ENCODE measurements around the gene ZNF786. TPM values are rescaled to one million over a fixed set of nuclear protein-coding genes. Genes with fewer than 3 reads are reported as not detected.
A peak's percentile ranks its signal among the peaks of the same experiment; 100 is the strongest.

The ZNF786 gene
- total RNA-seq = 1 to 10 TPM; 2.1 to 2.2 TPM

GRCh38 chr7:149090397-149091195 is at the start of gene ZNF786:
TSS of gene ZNF786 (minus strand) at chr7:149090718. CDS start at chr7:149090640, 78 bp downstream.
- peak within 1 kb of the TSS; percentile 99 for H3K27ac Mint-ChIP-seq
- peaks cover 4% of the 10 kb centered on the region for H3K36me3 Mint-ChIP-seq (ENCODE audit: low read depth)
- peaks cover 2% of the 10 kb centered on the region for H3K9me3 Mint-ChIP-seq
- no peaks in the 10 kb centered on the region for H3K27me3 Mint-ChIP-seq (ENCODE audit: low read depth)
- H3K4me3 Mint-ChIP-seq = peak within 1 kb of the TSS; percentile 90
- CTCF ChIA-PET = interaction anchor here (0.6 to 0.8 kb wide), 2 partner anchors 64 to 101 kb away, joined by 3 read pairs; no protein-coding TSS in a partner anchor
- peak; percentile 94 for DNase-seq
- H3K4me1 Mint-ChIP-seq (ENCODE audit: low read depth) = peaks cover 20% of the 10 kb centered on the region
- intact Hi-C loops (cut with micrococcal nuclease) = loop anchor here (1.0 to 2.0 kb wide), 14 partner anchors 25 to 588 kb away; partner anchors contain the start of genes EZH2, PDIA4, ZNF398 and ZNF425

DNA sequence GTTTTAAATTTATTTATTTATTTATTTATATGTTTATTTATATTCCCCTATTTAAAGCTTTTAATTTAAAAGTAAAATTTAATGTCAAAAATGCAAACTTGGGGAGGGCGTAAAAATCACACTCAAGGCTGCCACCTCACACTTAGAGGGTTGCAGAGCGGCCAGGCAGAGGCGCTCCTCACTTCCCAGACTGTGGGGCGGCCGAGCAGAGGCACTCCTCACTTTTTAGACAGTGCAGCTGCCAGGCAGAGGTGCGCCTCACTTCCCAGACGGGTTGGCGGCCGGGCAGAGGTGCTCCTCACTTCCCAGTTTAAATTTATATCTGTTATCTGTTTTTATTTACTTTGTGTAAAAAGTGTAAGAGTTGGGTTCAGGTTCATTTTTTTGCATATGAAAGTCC is 45.6 kb upstream of the ZNF786 start:
- CTCF ChIA-PET = interaction anchor here (1.0 to 1.9 kb wide), 3 partner anchors 10 to 131 kb away, joined by 3 to 11 read pairs (median 6); partner anchors contain the start of genes ZNF398 and ZNF425
- peaks cover 20% of the 10 kb centered on the region for H3K36me3 Mint-ChIP-seq (ENCODE audit: low read depth)
- H3K27ac Mint-ChIP-seq = no peak overlapping the region
- intact Hi-C loops (cut with micrococcal nuclease) = no loop called here
- DNase-seq = no peak
- no peak overlapping the region for H3K4me3 Mint-ChIP-seq
- peaks cover 1% of the 10 kb centered on the region for H3K9me3 Mint-ChIP-seq
- H3K4me1 Mint-ChIP-seq (ENCODE audit: low read depth) = no peaks in the 10 kb centered on the region
- no peaks in the 10 kb centered on the region for H3K27me3 Mint-ChIP-seq (ENCODE audit: low read depth)

GRCh38 chr7:149133028-149133710 is 42.7 kb upstream of the ZNF786 start:
- Mint-ChIP-seq H3K4me1 (ENCODE audit: low read depth) (peaks cover 4% of the 10 kb centered on the region), H3K27me3 (ENCODE audit: low read depth) (no peaks in the 10 kb centered on the region), H3K27ac (no peak overlapping the region), H3K36me3 (ENCODE audit: low read depth) (peaks cover 39% of the 10 kb centered on the region), H3K9me3 (peaks cover 9% of the 10 kb centered on the region), H3K4me3 (no peak overlapping the region)
- intact Hi-C loops (cut with micrococcal nuclease) = no loop called here
- DNase-seq = no peak
- CTCF ChIA-PET = interaction anchor here (0.7 to 1.7 kb wide), 2 partner anchors 11 to 14 kb away, joined by 5 read pairs; partner anchors contain the start of gene ZNF398

DNA sequence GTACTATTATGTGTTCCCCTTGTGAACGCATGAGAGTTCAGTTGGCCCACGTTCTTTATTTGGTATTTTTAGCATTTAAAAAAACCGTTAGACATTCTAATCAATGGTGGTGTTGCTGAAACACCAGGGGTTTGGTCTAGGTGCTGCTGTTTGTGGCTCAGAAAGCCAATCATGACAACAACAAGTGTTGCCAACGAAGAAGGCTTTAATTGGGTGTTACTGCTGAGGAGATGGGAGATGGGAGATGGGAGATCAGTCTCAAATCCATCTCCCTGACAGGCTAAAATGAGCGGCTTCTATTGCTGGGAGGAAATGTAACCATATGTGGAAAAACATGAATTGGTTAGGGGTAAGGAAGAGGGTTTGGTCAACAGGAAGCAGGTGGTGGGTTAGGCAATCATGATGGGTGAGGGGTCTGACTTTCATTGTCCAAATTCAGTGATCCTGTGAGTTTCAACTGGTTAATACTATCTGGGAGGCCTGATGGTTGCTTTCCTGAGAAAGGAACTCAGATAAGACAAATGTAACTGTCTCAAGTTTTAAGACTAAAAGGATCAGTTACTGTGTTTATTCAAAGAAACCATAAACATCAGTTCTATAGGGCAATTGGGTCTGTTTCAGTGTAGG is 40.2 kb upstream of the ZNF786 start:
- H3K27ac Mint-ChIP-seq = no peak overlapping the region
- CTCF ChIA-PET = interaction anchor here (1.3 kb wide), 1 partner anchor 17 kb away, joined by 3 read pairs; the partner anchor contains the start of gene ZNF398
- no peak for DNase-seq
- peaks cover 11% of the 10 kb centered on the region for H3K4me1 Mint-ChIP-seq (ENCODE audit: low read depth)
- peaks cover 9% of the 10 kb centered on the region for H3K9me3 Mint-ChIP-seq
- no peak overlapping the region for H3K4me3 Mint-ChIP-seq
- H3K27me3 Mint-ChIP-seq (ENCODE audit: low read depth) = no peaks in the 10 kb centered on the region
- H3K36me3 Mint-ChIP-seq (ENCODE audit: low read depth) = peaks cover 41% of the 10 kb centered on the region
- intact Hi-C loops (cut with micrococcal nuclease) = no loop called here

DNA sequence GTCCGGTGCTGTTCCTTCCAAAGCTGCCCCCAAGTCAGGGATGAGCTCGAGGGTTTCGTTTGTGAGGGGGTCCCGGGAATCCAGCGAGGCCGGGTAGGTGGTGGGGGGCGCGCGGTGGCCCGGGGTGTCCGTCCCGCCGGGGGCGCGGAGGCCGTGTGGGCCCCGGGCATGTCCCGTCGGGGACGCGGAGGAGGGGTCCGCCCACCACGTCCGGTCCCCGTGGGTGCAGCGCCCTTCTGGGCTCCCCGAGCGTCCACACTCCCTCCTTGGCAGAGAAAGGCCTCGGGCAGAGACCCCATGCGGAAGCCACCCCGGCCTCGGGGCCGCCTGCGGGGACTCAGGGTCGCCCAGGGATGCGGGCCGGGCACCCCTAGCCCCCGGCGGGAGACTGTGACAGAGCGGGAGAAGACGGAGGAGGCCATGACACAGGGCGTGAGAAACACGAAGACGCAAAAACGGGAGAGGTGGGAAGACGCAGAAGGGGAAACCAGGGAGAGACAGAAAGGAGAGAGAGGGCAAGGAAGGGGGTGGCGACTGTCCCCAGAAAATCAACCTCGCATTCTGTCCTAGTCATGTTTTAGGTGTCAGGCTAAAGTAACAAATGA is 36.2 kb upstream of the ZNF786 start:
- Mint-ChIP-seq H3K9me3 (peaks cover 9% of the 10 kb centered on the region), H3K27me3 (ENCODE audit: low read depth) (no peaks in the 10 kb centered on the region), H3K36me3 (ENCODE audit: low read depth) (peaks cover 34% of the 10 kb centered on the region), H3K27ac (peak overlapping the region; percentile 99), H3K4me1 (ENCODE audit: low read depth) (peaks cover 22% of the 10 kb centered on the region), H3K4me3 (peak overlapping the region; percentile 98)
- intact Hi-C loops (cut with micrococcal nuclease) = loop anchor here (1.0 to 10.0 kb wide), 18 partner anchors 21 to 646 kb away; partner anchors contain the start of genes CUL1, EZH2, PDIA4 and ZNF212
- DNase-seq = peak; percentile 68
- CTCF ChIA-PET = interaction anchor here (0.8 to 2.2 kb wide), 12 partner anchors 9 to 643 kb away, joined by 3 to 7 read pairs (median 6); partner anchors contain the start of genes ZNF282 and ZNF398

DNA sequence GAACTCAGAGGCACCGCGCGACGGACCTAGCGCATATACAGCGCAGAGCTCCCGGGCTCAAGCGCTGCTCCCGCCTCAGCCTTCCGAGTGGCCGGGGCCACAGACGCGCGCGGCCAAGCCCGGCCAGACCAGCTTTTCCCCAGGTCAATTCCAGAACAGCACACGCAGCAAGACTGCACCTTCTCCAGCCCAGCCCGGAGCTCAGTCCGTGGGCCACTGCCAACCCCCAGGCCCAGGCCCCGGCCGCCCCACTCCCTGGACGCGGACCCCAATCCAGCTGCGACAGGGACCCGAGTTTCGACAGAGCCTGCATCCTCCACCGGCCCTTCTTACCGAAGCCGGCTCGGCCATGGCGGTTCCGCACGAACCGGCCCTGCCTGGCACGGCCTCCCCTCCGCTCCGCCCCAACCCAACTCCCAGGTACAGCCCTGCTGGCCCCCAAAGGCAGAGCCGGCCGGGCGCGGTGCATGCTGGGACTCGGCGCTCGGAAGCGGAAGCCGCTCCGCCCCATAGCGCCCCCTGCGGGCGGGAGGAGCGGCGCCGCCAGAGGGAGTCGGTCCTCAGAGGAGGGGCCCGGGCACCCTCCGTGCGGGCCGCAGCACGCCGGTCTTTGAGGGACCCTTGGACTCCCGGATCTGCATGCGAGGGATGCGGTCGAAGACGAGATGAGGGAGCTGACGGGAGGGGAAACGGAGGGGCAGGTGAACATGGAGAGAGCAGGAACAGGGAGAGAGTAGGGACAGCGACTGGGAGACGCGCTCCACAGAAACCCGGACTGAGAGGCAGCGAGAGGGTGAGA is 35.5 kb upstream of the ZNF786 start, which contains the start of gene ZNF425:
ZNF425 (minus strand) TSS at position 462 of the 799 bp plus-strand sequence; CDS start at position 351, 111 bp downstream.
- H3K27ac Mint-ChIP-seq = peak within 1 kb of the TSS; percentile 99
- DNase-seq = peak; percentile 91
- CTCF ChIA-PET = interaction anchor here (0.5 to 2.2 kb wide), 16 partner anchors 10 to 643 kb away, joined by 3 to 7 read pairs (median 4); partner anchors contain the start of genes ZNF282 and ZNF398
- peaks cover 28% of the 10 kb centered on the region for H3K36me3 Mint-ChIP-seq (ENCODE audit: low read depth)
- no peaks in the 10 kb centered on the region for H3K27me3 Mint-ChIP-seq (ENCODE audit: low read depth)
- peak within 1 kb of the TSS; percentile 98 for H3K4me3 Mint-ChIP-seq
- H3K4me1 Mint-ChIP-seq (ENCODE audit: low read depth) = peaks cover 22% of the 10 kb centered on the region
- peaks cover 7% of the 10 kb centered on the region for H3K9me3 Mint-ChIP-seq
- intact Hi-C loops (cut with micrococcal nuclease) = loop anchor here (1.0 to 10.0 kb wide), 16 partner anchors 21 to 646 kb away; partner anchors contain the start of genes CUL1, EZH2, PDIA4 and ZNF282

DNA sequence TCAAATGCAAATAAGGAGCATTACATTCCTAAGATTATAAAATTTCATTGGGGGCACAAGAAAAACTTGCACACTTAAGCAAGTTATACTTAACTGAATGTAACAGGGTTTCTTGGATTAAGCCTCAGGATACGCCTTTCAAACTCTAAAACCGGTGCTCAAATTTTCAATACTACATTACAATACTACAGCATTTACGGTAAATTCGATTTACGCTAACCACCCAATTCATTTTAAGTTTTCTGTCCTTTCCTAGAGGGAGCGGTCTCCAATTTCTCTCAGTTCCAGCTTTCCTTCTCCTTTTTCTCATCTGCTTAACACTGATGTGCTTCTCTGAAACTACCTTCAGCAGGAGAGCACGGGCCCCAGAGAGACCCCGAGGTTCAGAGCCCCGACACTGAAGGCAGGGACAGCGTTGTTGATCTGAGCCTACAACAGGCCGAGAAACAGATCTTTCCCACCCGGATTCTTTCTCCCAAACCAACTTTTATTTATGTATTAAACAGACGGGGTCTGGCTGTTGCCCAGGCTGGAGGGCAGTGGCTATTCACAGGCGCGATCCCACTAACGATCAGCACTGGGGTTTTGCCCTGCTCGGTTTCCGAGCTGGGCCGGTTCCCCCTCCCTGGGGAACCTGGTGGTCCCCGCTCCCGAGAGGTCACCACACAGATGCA is 34.8 kb upstream of the ZNF786 start:
- H3K9me3 Mint-ChIP-seq = no peaks in the 10 kb centered on the region
- intact Hi-C loops (cut with micrococcal nuclease) = loop anchor here (5.0 to 10.0 kb wide), 2 partner anchors 589 to 647 kb away; partner anchors contain the start of gene ZNF467
- H3K27me3 Mint-ChIP-seq (ENCODE audit: low read depth) = no peaks in the 10 kb centered on the region

GRCh38 chr7:149109969-149110368 is 19.5 kb upstream of the ZNF786 start:
- CTCF ChIA-PET = no interaction called here
- Mint-ChIP-seq H3K27me3 (ENCODE audit: low read depth) (no peaks in the 10 kb centered on the region), H3K4me1 (ENCODE audit: low read depth) (no peaks in the 10 kb centered on the region), H3K27ac (no peak overlapping the region), H3K4me3 (no peak overlapping the region), H3K36me3 (ENCODE audit: low read depth) (no peaks in the 10 kb centered on the region), H3K9me3 (no peaks in the 10 kb centered on the region)
- intact Hi-C loops (cut with micrococcal nuclease) = no loop called here
- no peak for DNase-seq

More for the DNA sequence above, 34.8 kb upstream of the ZNF786 start:
- peak; percentile 28 for DNase-seq
- CTCF ChIA-PET = interaction anchor here (0.5 to 2.2 kb wide), 10 partner anchors 10 to 100 kb away, joined by 3 to 7 read pairs (median 5); partner anchors contain the start of gene ZNF282
- H3K27ac Mint-ChIP-seq = peak overlapping the region; percentile 99
- peaks cover 20% of the 10 kb centered on the region for H3K36me3 Mint-ChIP-seq (ENCODE audit: low read depth)
- H3K4me1 Mint-ChIP-seq (ENCODE audit: low read depth) = peaks cover 22% of the 10 kb centered on the region
- peak overlapping the region; percentile 98 for H3K4me3 Mint-ChIP-seq

DNA sequence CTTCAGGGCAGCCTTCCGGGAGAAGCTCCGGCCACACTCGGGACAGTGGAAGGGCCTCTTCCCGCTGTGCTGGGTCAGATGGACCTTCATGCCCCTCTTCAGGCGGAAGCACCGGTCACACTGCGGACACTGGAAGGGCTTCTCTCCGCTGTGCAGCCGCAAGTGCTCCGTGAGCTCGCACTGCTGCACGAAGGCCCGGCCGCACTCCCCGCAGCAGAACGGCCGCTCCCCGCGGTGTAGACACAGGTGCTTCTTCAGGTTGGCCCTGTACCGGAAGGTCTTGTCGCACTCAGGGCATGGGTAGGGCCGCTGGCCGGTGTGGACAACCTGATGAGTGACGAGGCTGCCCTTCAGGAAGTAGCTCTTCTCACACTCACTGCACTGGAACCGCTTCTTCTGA is 14.2 kb upstream of the ZNF786 start:
- no peaks in the 10 kb centered on the region for H3K36me3 Mint-ChIP-seq (ENCODE audit: low read depth)
- no peaks in the 10 kb centered on the region for H3K4me1 Mint-ChIP-seq (ENCODE audit: low read depth)
- H3K9me3 Mint-ChIP-seq = no peaks in the 10 kb centered on the region
- no peak for DNase-seq
- no peak overlapping the region for H3K27ac Mint-ChIP-seq
- intact Hi-C loops (cut with micrococcal nuclease) = no loop called here
- CTCF ChIA-PET = no interaction called here
- no peaks in the 10 kb centered on the region for H3K27me3 Mint-ChIP-seq (ENCODE audit: low read depth)
- H3K4me3 Mint-ChIP-seq = no peak overlapping the region

DNA sequence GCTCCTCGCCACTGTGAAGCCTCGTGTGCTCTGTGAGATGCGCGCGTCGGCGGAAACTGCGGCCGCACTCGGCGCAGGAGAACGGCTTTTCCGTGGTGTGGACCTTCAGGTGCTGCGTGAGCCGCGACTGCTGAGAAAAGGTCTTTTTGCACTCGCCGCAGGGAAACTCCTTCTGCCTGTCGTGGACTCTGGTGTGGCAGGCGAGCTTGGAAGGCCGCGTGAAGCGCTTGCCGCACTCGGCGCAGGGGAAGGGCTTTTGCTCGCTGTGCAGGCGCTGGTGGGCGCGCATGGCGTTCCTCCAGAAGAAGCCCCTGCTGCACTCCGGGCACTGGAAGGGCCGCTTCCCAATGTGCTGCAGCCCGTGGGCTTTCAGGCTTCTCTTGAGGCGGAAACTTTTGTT is 13.7 kb upstream of the ZNF786 start:
- DNase-seq = no peak
- intact Hi-C loops (cut with micrococcal nuclease) = no loop called here
- Mint-ChIP-seq H3K36me3 (ENCODE audit: low read depth) (no peaks in the 10 kb centered on the region), H3K4me1 (ENCODE audit: low read depth) (no peaks in the 10 kb centered on the region), H3K9me3 (no peaks in the 10 kb centered on the region), H3K27me3 (ENCODE audit: low read depth) (no peaks in the 10 kb centered on the region), H3K27ac (no peak overlapping the region), H3K4me3 (no peak overlapping the region)
- CTCF ChIA-PET = interaction anchor here (1.1 kb wide), 1 partner anchor 39 kb away, joined by 3 read pairs; no protein-coding TSS in a partner anchor

Measured in activated naive CD4-positive, alpha-beta T cell treated with anti-CD3 and anti-CD28 coated beads for 36 hours (primary cell).